Stimulated activated CD8-positive, alpha-beta memory T cell treated with anti-CD3 and anti-CD28 coated beads, Interleukin-12 subunit alpha, Interleukin-12 subunit beta, amount 100 ng/mL, for 24 hours (primary cell): ENCODE measurements around the gene TBC1D9.
"Not testable (repeated sequence)": the region's sequence is repeated elsewhere in the genome, so short reads cannot be mapped to it uniquely, and the experiment has no call there.

Experiments used
- DNase-seq: peaks from one replicate; pipeline ENCODE4 v3.0.0-alpha.2; 2020; ENCODE audit errors: extremely low read depth

Gene TBC1D9

DNA sequence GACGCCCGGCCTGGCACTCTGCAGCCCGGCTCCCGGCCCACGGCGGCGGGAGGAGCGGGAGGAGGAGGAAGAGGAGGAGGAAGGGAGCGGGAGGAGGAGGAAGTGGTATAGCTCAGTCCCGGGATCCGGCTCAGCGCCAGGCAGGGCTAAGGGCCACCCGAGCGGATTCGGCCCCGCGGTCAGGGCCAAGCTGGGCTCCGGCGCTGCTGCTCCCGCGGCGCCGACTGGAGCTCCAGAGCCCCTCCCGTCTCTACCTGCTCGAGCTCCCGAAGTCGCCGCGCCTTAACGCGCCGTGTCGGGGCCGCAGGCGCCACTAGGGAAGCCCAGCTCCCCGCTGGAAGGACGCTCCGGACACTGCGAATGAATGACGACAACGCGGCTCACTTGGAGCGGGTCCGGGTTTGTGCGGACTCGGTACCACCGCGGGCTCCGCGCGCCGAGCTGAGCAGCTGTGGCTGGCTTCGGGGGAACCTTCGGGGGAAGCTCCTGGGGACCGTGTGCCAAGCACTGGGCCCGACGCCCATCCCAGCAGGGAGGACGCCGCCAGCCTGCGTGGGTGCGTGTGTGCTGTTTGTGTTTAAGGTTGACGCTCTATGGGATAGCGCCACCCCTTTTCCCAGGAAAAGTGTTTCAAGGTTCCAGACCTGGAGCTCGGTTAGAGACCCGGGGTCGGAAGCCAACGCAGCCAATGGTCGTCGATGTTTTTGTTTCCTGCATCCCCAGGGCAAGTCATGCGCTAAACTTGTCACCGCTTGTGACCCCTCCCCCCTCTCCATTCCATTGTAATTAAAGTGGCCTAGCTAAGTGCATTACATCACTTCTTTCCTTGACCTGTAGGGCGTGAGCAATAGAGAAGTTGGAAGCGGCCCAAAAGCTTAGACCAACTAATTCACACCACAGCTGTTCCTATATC lies at the start of gene TBC1D9:
TSS of gene TBC1D9 (minus strand) at position 67 of the 913 bp plus-strand sequence. CDS start 340 bp downstream, outside the sequence.
- DNase-seq: no peak

DNA sequence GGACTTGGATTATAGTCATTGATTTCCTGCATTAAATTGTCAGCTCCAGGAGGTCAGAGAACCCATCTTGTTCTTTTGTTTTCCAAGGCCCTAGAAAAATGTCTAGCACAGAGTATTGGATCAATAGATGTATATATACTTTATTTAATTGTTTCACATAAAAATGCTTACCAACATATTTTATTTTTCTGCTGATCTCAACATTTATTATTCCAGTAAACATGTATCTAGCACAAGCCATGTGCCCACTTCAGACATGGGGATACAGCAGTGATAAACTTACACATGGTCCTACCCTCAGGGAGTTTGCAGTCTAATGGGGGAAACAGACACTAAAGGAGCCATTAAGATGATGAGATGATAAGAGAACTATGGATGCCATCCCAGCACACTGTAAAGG lies 49.1 kb upstream of the TBC1D9 start:
- DNase-seq: no peak

DNA sequence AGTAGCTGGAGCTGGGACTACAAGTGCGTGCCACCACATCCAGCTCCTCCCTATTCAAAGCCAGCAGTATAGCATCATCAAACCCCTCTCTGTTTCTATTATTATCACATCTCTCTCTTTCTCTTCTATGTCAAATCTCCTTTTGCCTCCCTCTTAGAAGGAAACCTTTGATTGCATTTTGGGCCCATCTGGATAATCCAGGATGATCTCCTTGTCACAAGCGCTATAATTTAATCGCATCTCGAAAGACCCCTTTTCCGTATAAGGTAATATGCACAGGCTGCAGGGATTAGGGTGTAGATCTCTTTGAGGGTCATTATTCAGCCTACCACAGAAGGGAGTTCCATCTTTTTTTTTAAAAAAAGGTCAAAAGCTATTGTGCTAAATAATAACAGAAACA lies 46.4 kb upstream of the TBC1D9 start:
- no peak for DNase-seq

DNA sequence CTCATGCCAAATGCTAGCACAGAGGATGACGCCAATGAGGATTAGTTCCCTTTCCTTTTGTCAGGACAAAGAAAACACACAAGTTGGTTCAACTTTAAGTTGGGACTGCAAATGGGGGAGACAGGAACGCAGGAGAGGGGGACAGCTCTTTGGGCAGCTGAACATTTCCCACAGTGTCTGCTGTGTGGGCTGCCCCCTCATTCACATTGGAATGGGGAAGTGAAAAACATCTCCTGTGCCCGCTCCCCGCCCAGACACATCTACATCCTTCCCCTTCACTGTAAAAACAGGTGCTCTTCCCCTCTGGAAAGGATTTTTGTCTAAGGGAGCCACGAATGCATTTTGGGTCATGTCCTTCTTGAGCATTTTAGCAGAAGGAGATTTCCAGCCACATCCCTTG lies 44.5 kb upstream of the TBC1D9 start:
- DNase-seq: no peak

DNA sequence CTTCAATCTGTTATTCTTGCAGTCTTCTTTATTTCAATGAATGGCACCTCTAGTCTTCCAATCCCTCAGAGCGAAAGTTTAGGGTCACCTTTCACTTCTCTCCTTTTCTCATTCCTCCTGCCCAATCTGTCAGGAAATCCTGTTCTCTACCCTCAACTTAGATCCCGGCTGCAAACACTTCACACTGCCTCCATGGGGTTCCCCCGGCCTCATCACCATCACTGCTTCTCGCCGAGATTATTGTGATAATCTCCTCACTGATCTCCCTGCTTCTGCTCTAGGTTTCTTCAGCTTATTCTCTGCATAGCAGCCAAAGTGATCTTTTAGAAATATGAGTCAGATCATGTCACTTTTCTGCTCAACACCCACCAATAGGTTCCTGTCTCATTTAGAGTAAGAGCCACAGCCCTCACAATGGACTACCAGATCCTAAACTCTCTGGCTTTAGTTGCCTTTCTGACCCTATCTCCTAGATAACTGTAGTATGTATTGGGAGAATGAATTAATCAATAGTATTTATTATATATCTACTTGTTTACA lies 43.6 kb upstream of the TBC1D9 start:
- no peak for DNase-seq

DNA sequence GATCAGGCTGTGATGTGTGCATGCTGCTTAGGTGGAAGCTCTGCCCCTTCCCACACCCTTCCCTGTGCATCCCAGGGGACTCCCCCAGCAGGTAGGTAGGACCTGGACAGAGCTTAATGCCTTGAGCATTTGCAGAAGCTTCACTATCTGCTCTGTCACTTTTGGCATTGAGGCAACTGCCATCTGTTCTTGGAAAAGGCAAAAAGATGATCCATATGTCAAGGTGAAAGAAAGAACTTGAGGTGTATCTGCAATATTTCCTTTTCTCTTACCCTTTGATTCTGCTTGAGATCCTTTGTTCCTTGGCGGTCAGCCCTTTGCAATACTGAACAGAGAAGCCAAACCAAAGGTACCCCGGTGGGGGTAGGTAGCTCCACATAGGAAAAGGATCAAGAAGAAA lies 37.1 kb upstream of the TBC1D9 start:
- DNase-seq: no peak

DNA sequence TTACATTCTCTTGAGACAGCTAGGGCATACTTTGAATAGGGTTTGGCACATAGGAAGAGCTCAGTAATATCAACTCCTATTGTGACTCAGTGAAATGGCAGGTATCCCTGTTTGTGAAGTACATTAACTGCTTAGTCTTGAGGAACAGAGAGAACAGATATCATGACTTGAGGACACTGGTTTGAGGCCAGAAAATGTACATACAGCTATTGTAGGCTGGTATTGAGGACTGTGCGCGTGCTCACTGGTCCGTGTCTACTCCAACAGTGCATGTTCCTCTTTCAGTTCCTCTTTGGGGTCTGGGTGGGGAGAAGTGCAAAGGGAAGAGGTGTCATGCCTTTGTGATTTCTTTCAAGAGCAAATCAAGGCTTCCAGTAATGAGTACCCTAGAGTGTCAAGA lies 34.6 kb upstream of the TBC1D9 start:
- DNase-seq: no peak

DNA sequence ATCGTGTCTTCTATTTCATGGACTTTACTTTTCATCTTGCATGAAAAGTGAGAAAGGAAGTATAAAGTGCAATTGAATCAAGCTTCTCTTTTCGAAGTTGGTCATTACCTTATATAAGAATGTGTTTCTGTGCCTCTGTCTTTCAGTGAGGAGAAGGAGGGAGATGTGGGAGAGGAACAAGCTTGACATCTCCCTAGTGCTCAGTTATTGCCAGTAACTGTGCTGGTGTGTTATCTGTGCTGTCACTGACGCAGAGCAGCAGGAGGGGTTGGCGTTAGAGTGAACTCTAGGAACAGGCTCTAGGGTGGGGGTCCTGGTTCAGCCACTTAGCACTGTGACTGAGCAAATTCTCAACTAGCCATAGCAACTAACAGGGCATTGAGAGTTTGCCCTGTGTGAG lies 34.0 kb upstream of the TBC1D9 start:
- DNase-seq: no peak

DNA sequence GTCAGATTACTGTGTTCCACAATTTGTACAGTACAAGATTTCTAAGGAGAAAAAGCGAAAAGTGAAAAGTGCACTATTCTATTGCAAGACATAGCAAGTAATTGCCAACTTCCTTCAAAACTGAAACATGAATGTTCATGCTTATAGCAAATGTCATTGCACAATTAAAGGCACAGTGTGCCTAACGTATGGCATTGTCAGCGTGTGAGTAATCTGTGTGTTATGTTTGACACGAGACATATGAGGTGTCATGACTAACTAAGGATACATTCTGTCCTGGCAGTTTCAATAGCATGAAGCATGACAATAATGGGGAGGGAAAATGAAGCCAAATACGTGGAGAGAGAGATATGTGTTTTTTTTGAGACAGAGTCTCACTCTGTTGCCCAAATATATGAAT lies 33.6 kb upstream of the TBC1D9 start:
- DNase-seq: no peak

DNA sequence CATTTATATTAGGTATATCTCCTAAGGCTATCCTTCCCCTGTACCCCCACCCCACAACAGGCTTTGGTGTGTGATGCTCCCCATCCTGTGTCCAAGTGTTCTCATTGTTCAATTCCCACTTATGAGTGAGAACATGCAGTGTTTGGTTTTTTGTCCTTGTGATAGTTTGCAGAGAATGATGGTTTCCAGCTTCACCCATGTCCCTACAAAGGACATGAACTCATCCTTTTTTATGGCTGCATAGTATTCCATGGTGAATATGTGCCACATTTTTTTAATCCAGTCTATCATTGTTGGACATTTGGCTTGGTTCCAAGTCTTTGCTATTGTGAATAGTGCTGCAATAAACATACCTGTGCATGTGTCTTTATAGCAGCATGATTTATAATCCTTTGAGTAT lies 26.6 kb upstream of the TBC1D9 start:
- DNase-seq: not testable (repeated sequence)

DNA sequence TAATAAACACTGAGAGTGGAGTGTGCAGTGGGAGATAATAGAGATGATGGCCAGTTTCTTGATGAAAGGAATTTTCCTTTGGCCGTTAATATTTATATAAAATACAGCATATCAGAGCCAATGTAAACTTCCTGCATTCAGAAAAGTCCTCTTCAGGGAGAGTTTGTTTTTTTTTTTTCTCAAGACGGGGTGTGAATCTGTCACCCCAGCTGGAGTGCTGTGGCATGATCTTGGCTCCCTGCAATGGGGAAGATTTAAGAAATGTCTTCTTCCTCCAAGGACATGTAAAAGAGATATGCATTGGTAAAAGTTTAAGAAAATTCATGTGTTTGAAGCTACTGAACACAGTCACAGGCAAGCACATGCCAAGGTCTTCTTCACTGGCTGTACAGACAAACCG lies 25.4 kb upstream of the TBC1D9 start:
- DNase-seq: no peak

DNA sequence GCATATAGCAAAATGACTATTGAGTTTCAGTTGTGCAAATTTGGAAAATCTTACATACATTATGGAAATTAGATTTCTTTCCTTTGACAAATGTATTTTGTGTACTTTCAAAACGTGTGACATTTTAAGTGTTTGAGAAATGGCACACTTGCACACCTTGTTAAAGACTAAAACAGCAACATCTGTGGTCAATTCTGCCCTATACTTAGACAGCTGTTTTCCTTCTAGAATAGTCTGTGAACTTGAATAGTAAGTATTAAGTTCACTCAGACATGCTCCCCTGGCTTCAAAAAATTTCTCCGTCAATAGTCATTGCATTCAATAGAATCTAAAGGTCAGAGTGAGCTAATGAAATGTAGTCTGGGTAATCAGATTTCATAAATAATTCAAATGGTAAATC lies 21.7 kb upstream of the TBC1D9 start:
- DNase-seq: no peak

DNA sequence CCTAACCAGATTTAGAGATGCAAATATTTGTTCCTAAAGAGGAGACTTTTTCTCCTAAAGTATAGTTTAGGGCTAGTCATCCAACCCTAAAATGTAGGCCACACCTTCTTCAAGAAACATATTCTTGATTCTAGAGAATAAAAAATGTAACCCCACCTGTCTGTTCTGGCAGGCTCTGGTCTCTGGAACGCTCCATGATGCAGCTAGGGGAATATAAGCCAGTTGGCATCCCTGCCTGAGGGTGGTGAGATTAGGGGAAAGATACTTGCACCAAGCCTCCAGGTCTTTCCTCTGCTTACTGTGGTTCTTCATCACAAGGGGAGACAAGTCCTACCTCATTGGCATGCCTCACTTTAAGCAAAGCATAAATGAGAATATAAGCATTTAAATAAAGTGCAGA lies 21.2 kb upstream of the TBC1D9 start:
- DNase-seq: no peak

DNA sequence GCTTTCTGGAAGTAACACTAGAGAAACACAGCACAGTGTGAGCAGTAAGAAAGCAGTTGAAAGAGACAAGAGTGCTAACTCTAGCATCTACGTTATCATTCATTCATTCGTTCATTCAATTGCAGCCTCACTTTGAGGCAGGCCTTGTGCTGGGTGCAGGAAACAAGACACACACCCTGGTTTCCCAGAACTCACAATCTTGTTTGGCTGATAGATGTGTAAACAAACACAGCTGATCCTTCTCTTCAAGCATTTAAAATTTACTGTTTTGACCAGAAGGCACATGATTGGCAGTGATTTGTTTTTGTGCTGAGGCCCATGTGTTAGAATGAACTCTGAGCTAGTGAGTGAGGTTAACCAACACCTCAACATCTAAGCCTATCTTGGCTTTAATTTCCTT lies 20.4 kb upstream of the TBC1D9 start:
- no peak for DNase-seq

DNA sequence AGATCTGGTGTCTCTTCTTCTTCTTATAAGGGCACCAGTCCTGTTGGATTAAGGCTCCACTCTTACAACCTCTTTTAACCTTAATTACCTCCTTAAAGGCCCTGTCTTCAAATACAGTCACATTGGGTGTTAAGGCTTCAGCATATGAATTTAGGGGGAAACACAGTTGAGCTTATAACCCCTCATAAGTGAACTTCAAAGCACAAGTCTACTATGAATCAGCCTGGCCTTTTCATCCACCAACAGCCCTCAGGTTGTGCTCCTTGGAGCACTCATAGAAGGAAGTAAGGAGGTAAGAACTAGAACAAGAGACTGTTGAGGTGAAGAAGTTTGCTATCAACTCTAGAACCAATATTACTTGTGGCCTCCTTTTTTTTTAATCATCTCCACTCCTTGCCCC lies 18.8 kb upstream of the TBC1D9 start:
- no peak for DNase-seq

DNA sequence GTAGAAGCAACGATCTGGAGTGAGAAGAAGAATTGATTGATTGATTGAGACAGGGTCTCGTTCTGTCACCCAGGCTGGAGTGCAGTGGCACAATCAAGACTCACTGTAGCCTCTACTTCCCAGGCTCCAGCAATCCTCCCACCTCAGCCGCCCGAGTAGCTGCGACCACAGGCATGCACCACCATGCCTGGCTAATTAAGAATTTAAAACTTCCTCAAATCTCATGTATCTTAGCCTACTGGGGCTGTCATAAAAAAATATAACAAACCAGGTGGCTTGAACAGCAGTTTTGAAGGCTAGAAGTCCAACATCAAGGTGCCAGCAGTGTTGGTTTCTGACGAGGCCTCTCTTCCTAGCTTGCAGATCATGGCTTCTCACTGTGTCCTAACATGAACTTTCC lies 18.3 kb upstream of the TBC1D9 start:
- no peak for DNase-seq

DNA sequence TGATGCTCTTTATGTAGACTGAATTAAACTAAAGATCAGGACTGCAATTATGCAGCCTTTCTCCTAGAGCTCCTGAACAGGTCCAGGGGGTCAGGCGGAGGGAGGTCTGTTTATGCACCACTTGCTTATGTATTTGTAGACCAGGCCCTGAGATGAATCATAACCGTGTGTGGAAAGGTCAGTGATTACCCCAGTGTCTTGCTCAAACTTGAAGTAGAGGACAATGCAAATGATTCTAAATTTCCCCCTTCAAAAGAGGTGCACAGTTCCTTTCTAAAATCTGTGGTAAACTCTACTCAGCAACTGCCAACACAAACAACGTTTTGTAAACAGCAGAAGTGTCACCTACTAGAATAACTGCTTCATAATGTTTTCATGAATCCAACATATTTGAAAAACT lies 13.0 kb upstream of the TBC1D9 start:
- DNase-seq: no peak

DNA sequence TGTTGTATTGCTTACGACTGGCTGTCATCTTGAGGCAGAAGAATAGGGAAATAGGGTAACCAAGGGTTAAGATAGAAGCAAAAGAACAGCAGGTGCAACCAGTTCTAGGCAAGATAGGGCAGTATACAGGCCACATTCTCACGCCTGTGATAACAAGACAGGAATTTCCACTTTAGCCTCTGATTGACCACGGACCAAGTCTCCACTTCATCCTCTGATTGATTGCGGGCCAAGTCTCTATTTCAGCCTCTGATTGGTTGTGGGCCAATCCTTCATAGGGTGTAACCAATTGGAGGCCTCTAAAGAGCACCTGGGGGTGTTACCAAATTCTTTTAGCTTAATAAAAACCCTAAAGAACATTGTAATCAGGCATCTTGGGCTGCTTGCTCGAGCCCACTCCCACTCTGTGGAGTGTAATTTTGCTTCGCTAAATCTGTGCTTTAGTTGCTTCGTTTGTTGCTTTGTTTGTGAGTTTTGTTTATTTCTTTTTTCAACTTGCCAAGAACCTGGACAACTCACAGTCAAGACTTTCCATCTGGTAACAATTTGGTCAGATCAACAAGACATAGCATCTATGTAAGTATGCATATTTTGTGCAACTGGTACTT lies 8.7 kb upstream of the TBC1D9 start:
- no peak for DNase-seq

DNA sequence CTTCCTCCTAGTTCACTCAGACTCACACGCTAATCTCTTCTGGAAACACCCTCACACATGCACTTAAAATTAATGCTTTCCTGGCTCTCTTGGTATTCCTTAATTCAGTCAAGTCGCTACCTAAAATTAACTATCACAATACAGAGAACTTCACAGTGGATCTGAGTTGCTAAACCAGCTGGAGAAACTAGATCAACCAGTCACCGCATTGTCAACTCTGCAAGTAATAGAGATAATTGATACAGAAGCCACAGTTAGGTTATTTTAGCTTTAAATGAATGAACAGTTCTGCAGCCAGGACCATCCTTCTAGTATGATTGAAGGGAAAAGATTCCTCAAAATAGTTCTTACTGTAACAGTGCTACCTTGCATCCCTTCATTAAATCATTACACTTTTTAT lies 6.0 kb upstream of the TBC1D9 start:
- no peak for DNase-seq

DNA sequence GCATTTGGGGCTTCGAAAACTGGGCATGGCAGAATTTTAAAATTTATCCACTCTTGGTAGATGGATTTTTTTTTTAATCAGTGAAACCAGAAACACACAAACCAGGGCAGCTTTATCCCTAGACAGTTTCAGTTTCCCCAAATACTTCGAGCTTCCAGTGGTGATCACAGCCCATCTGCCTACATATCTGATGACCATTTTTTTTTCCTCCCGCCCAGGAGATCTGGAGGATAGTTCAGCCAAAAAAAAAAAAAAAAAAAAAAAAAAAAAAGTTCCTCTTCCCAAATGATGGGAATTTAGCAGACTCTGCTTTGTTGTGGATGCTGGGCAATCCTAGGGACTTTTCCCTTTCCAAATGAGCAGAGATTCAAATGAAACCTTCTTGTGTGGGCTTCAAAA lies 1.0 kb upstream of the TBC1D9 start:
- DNase-seq: no peak

DNA sequence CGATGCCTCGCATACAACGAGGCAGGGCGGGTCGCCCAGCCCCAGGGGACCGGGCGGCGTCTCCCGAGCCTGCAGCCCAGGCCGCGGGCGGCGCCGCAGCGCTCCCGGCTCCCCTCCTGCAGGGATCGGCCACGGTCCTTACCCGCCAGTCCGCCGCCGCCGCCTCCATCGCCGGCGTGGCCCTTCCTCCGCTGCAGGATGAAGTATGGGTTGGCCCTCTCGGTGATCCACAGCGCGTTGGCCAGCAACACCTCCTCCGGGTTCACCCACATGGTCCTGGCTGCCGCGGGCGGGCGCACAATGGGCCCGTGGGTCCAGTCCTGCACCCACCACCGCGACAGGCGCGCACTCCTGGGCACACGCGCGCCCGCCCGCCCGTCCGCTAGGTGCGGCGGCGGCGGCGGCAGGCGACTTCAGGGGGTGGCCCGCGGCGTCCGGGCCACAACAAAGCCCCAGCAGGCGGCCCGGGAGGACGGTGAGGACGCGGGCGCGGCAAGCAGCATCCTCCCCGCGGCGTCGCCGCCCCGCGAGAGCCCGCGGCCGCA lies 339 bp downstream of the TBC1D9 start:
- no peak for DNase-seq

DNA sequence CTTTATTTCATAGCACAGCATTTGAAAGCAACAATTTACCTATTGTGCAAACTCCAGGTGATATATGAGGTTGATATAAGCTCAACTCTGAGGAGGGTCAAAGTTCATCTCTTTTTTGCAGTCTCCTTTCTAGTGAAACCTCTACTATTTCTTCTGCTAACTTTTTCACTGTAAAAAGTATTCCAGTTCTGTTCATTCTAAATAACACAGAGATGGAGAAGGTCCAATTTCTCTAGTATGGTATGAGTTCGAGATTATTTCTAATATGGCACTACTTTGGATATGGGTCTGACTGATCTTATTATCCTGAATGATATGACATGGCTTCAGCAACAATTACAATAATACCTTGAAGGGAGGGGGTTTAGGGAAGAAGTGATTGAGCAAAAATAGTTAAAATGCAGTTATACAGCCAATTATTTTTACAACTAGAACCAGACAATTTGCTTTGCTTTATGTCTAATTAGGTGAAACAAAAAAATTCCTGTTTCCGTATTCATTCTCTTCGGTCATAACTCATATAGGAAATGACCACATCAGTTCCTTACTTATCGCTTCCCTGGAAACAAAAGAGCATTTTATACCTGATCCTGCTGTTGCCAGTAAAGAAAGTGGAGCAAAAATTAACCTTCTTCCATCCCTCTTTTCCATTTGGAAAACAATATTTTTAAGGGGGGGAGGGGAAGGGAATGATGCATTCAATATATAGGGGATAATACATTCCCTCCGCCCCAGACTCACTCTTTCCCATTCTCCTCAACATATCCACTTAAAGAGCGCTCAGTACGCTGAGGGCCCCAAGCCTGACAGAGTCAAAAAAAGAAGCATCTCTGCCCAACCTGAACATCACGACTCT lies 1.0 kb downstream of the TBC1D9 start:
- no peak for DNase-seq
